SK-N-SH (cell line): ENCODE data around the gene SLC1A2. TPM values are rescaled to one million over a fixed set of nuclear protein-coding genes. Genes with fewer than 3 reads are reported as not detected.

Source experiments
- CTCF ChIA-PET: fragments of 300-600, 350-600 bp; formaldehyde crosslinking; extraction: SDS; loops from one replicate; lab custom pipeline; 2021; lab: Yijun Ruan, JAX
- POLR2A ChIA-PET: fragments of 350-600 bp; sonication (Branson Sonifier 250); formaldehyde crosslinking; extraction: SDS; loops from one replicate; lab custom pipeline; 2020; ENCODE audit warnings: antibody characterized with exemption, inconsistent platforms; lab: Yijun Ruan, JAX
- DNase-seq: peaks from one replicate; pipeline ENCODE4 v3.0.0; 2012
- H2AFZ ChIP-seq: fragments of 200-600 bp; sonication (generic); 2 replicates; pipeline ENCODE4 v1.8.1; 2016; ENCODE audit warnings: antibody characterized with exemption, mild to moderate bottlenecking, low read depth
- H3F3A ChIP-seq: fragments of 200-600 bp; sonication (generic); replicated peaks from 2 replicates; pipeline ENCODE3; 2016; ENCODE audit warnings: antibody characterized with exemption, mild to moderate bottlenecking; ENCODE audit not compliant: insufficient read depth
- H3K27ac ChIP-seq, 2 experiments: fragments of 200-500 bp in 1 of 2; fragments of 200-600 bp in 1 of 2; sonication (Bioruptor generic) in 1 of 2; sonication (generic), shearing (Covaris generic) in 1 of 2; 2 replicates each; pipeline versions ENCODE4 v1.5.1 to v1.6.1; 2014 to 2016; ENCODE audit warnings: low read depth in 2 of 2, inconsistent platforms in 1 of 2, low read length in 1 of 2, mild to moderate bottlenecking in 1 of 2, mixed read lengths in 1 of 2
- H3K27me3 ChIP-seq: fragments of 200-600 bp; sonication (generic), shearing (Covaris generic); 2 replicates; pipeline ENCODE4 v1.6.1; 2016; ENCODE audit warnings: mixed run types; ENCODE audit not compliant: insufficient read depth
- H3K36me3 ChIP-seq, 2 experiments: fragments of 200-500 bp in 1 of 2; fragments of 200-600 bp in 1 of 2; sonication (Bioruptor generic) in 1 of 2; sonication (generic) in 1 of 2; replicated peaks in 1 of 2; 2 replicates each; pipeline versions ENCODE3 to v1.5.1; 2014 to 2016; ENCODE audit warnings: low read length in 1 of 2, mild to moderate bottlenecking in 1 of 2; ENCODE audit not compliant: insufficient read depth in 2 of 2, control insufficient read depth in 1 of 2
- H3K4me1 ChIP-seq, 2 experiments: fragments of 200-500 bp in 1 of 2; fragments of 200-600 bp in 1 of 2; sonication (Bioruptor generic) in 1 of 2; sonication (generic), shearing (Covaris generic) in 1 of 2; 2 replicates each; pipeline versions ENCODE4 v1.5.1 to v1.6.1; 2014 to 2016; ENCODE audit warnings: low read depth in 1 of 2, low read length in 1 of 2, mixed run types in 1 of 2; ENCODE audit not compliant: insufficient read depth in 2 of 2, control insufficient read depth in 1 of 2
- H3K4me2 ChIP-seq: fragments of 200-600 bp; sonication (generic), shearing (Covaris generic); 2 replicates; pipeline ENCODE4 v1.6.1; 2017; ENCODE audit warnings: mixed run types
- H3K4me3 ChIP-seq, 2 experiments: fragments of 200-500 bp in 1 of 2; fragments of 200-600 bp in 1 of 2; sonication (Bioruptor generic) in 1 of 2; sonication (generic), shearing (Covaris generic) in 1 of 2; 2 replicates each; pipeline versions ENCODE4 v1.5.1 to v1.8.1; 2014 to 2016; ENCODE audit warnings: low read depth in 2 of 2, inconsistent platforms in 1 of 2, low read length in 1 of 2, mild to moderate bottlenecking in 1 of 2, mixed read lengths in 1 of 2, moderate library complexity in 1 of 2
- H3K79me2 ChIP-seq: fragments of 200-600 bp; sonication (generic); 2 replicates; pipeline ENCODE4 v1.8.1; 2017; ENCODE audit warnings: mild to moderate bottlenecking; ENCODE audit not compliant: insufficient read depth
- H3K9ac ChIP-seq: fragments of 200-600 bp; sonication (generic); 2 replicates; pipeline ENCODE4 v1.6.1; 2017; ENCODE audit warnings: mixed run types
- H3K9me2 ChIP-seq: fragments of 200-600 bp; sonication (generic); 2 replicates; pipeline ENCODE4 v1.6.1; 2017; ENCODE audit warnings: mixed run types
- H3K9me3 ChIP-seq: fragments of 200-600 bp; sonication (generic); 2 replicates; pipeline ENCODE4 v1.6.1; 2017; ENCODE audit warnings: mixed run types, mild to moderate bottlenecking, moderate library complexity
- H4K20me1 ChIP-seq: fragments of 200-600 bp; sonication (generic); 2 replicates; pipeline ENCODE4 v1.6.1; 2017; ENCODE audit warnings: mild to moderate bottlenecking, mixed run types; ENCODE audit not compliant: insufficient read depth
- CHD2 ChIP-seq: fragments of 150-350 bp; IDR thresholded peaks from 2 replicates; pipeline ENCODE4 v1.6.1; 2018; ENCODE audit warnings: low read length; ENCODE audit not compliant: partially characterized antibody
- ELF1 ChIP-seq: IDR thresholded peaks from 2 replicates; pipeline ENCODE4 v1.4.0; 2012
- EP300 ChIP-seq, 2 experiments: IDR thresholded peaks; 2 replicates each; pipeline versions ENCODE4 v1.4.0 to v1.6.1; 2012; ENCODE audit warnings: borderline replicate concordance in 1 of 2, low read depth in 1 of 2, low read length in 1 of 2
- FOXJ3 ChIP-seq: sonication (generic); formaldehyde crosslinking; IDR thresholded peaks from 2 replicates; pipeline ENCODE4 v1.5.1; 2020; ENCODE audit warnings: mild to moderate bottlenecking, missing genetic modification reagents
- FOXM1 ChIP-seq: IDR thresholded peaks from 2 replicates; pipeline ENCODE4 v1.4.0; 2012; ENCODE audit warnings: low read depth, mild to moderate bottlenecking
- GATA2 ChIP-seq: sonication (generic); formaldehyde crosslinking; IDR thresholded peaks from 2 replicates; pipeline ENCODE4 v1.5.0; 2020; ENCODE audit warnings: mild to moderate bottlenecking, missing genetic modification reagents
- NFIC ChIP-seq: IDR thresholded peaks from 2 replicates; pipeline ENCODE4 v1.4.0; 2012; ENCODE audit warnings: borderline replicate concordance
- NRF1 ChIP-seq: IDR thresholded peaks from 2 replicates; pipeline ENCODE4 v1.6.1; 2012; ENCODE audit warnings: low read depth, mild to moderate bottlenecking, low read length
- POLR2AphosphoS5 ChIP-seq: IDR thresholded peaks from 2 replicates; pipeline ENCODE4 v1.6.1; 2012; ENCODE audit warnings: low read depth, low read length
- RAD21 ChIP-seq: IDR thresholded peaks from 2 replicates; pipeline ENCODE4 v1.6.1; 2012; ENCODE audit warnings: mild to moderate bottlenecking, low read length
- TAF1 ChIP-seq: IDR thresholded peaks from 2 replicates; pipeline ENCODE4 v1.6.1; 2012; ENCODE audit warnings: low read depth, mild to moderate bottlenecking, low read length, moderate library complexity, borderline replicate concordance
- TCF12 ChIP-seq: IDR thresholded peaks from 2 replicates; pipeline ENCODE4 v1.4.0; 2012
- WGBS: methylation state at CpG from one replicate; pipeline ENCODE4 v1.1.6; 2017; ENCODE audit warnings: low lambda C conversion rate; 5-methylcytosine and 5-hydroxymethylcytosine counted together
- polyA plus RNA-seq, 3 experiments: library from polyadenylated mRNA; depleted of rRNA; stranded (reverse); fragments of >200 nt; gene quantifications; 2 replicates each; pipeline ENCODE4 v1.2.3, GENCODE V29; 2012
- TF ChIP-seq, protein P1 (sequence below): IDR thresholded peaks from 2 replicates; pipeline ENCODE4 v1.6.1; 2012; ENCODE audit warnings: mild to moderate bottlenecking, low read depth, low read length, moderate library complexity
- TF ChIP-seq, protein P2 (sequence below): IDR thresholded peaks from 2 replicates; pipeline ENCODE4 v1.4.0; 2012; ENCODE audit warnings: low read depth, borderline replicate concordance
- TF ChIP-seq, protein P3 (sequence below): fragments of 200-600 bp; sonication (generic); IDR thresholded peaks from 2 replicates; pipeline ENCODE4 v1.6.1; 2017; ENCODE audit warnings: antibody characterized with exemption, mild to moderate bottlenecking, moderate library complexity
- TF ChIP-seq, protein P4 (sequence below): IDR thresholded peaks from 2 replicates; pipeline ENCODE4 v1.4.0; 2012; ENCODE audit warnings: low read depth, borderline replicate concordance
- TF ChIP-seq, protein P5 (sequence below): IDR thresholded peaks from 2 replicates; pipeline ENCODE4; 2012
- TF ChIP-seq, protein P6 (sequence below): IDR thresholded peaks from 2 replicates; pipeline ENCODE4 v1.4.0; 2012; ENCODE audit warnings: low read depth

SLC1A2 gene
- polyA plus RNA-seq, 1 of the 3 experiments (the other 2 are of a cell fraction): under 0.01 TPM

DNA sequence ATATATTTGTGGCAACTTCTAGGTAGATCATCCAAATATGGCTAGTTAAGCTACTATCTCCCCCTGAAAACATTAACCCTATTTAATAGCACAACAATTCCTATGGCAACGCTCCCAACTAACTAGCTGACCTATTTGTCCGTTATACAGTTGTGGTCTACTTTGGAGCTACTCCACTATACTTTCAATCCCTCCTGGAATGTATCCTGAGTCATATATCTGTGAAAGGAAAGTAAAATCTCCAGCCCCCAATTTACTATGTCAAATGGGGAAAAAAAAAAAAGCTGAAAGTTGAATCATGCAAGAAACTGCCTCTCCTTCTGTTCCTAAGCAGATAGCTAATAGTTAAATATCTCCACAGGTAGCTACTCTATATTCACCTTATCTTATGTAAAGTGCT, 151.9 kb downstream of the SLC1A2 start (continued):
- TF ChIP-seq, protein P1, sequence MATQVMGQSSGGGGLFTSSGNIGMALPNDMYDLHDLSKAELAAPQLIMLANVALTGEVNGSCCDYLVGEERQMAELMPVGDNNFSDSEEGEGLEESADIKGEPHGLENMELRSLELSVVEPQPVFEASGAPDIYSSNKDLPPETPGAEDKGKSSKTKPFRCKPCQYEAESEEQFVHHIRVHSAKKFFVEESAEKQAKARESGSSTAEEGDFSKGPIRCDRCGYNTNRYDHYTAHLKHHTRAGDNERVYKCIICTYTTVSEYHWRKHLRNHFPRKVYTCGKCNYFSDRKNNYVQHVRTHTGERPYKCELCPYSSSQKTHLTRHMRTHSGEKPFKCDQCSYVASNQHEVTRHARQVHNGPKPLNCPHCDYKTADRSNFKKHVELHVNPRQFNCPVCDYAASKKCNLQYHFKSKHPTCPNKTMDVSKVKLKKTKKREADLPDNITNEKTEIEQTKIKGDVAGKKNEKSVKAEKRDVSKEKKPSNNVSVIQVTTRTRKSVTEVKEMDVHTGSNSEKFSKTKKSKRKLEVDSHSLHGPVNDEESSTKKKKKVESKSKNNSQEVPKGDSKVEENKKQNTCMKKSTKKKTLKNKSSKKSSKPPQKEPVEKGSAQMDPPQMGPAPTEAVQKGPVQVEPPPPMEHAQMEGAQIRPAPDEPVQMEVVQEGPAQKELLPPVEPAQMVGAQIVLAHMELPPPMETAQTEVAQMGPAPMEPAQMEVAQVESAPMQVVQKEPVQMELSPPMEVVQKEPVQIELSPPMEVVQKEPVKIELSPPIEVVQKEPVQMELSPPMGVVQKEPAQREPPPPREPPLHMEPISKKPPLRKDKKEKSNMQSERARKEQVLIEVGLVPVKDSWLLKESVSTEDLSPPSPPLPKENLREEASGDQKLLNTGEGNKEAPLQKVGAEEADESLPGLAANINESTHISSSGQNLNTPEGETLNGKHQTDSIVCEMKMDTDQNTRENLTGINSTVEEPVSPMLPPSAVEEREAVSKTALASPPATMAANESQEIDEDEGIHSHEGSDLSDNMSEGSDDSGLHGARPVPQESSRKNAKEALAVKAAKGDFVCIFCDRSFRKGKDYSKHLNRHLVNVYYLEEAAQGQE: no peak
- TF ChIP-seq, protein P2, sequence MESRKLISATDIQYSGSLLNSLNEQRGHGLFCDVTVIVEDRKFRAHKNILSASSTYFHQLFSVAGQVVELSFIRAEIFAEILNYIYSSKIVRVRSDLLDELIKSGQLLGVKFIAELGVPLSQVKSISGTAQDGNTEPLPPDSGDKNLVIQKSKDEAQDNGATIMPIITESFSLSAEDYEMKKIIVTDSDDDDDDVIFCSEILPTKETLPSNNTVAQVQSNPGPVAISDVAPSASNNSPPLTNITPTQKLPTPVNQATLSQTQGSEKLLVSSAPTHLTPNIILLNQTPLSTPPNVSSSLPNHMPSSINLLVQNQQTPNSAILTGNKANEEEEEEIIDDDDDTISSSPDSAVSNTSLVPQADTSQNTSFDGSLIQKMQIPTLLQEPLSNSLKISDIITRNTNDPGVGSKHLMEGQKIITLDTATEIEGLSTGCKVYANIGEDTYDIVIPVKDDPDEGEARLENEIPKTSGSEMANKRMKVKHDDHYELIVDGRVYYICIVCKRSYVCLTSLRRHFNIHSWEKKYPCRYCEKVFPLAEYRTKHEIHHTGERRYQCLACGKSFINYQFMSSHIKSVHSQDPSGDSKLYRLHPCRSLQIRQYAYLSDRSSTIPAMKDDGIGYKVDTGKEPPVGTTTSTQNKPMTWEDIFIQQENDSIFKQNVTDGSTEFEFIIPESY: no peak
- TF ChIP-seq GATA2 (CRISPR knock-in tag) (no peak), POLR2AphosphoS5 (peak; percentile 21; the same call in 1 of the 2 replicates), TCF12 (peak; percentile 66)

DNA sequence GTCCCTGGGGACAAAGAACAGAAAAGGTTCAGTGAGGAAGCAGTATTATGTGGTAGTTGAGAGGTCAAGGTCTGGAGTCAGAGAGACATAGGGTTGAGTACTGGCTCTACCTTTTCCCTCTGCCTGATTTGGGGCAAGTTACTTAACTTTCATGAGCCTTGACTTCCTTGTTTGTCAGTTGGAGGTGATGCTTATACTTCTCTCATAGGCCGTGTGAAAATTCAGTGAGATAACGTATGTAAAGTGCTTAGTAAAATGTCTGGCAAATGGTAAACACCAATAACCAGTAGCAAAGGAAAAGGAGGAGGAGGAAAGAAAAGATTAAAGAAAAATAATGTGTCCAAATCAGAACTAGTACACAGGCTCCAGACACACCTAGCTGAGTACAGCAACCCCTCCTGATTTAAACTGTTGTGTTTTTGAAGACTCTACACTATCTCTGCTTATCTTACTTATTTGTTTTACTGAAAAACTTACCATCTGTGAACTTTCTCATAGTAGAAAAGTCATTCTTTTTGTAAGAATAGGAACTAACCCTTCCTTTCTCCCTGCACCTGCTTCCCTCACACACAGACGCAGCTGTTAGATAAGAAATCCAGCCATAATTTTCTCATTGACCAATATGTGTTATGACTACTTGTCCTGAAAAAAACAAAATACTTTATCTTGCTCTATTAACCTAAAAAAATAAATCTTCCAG, 153.5 kb downstream of the SLC1A2 start:
- peaks cover 5% of the 10 kb centered on the region for H3F3A ChIP-seq
- H3K9me2 ChIP-seq: no peaks in the 10 kb centered on the region
- H3K27ac ChIP-seq: no peak overlapping the region
- H3K4me3 ChIP-seq: no peak overlapping the region
- no peak overlapping the region for H3K9ac ChIP-seq
- ChIA-PET CTCF (interaction anchor here (1.2 kb wide), 1 partner anchor 19 kb away, joined by 3 read pairs; no protein-coding TSS in a partner anchor), POLR2A (no interaction called here)
- DNase-seq: no peak
- H3K27me3 ChIP-seq: no peaks in the 10 kb centered on the region
- TF ChIP-seq, protein P3, sequence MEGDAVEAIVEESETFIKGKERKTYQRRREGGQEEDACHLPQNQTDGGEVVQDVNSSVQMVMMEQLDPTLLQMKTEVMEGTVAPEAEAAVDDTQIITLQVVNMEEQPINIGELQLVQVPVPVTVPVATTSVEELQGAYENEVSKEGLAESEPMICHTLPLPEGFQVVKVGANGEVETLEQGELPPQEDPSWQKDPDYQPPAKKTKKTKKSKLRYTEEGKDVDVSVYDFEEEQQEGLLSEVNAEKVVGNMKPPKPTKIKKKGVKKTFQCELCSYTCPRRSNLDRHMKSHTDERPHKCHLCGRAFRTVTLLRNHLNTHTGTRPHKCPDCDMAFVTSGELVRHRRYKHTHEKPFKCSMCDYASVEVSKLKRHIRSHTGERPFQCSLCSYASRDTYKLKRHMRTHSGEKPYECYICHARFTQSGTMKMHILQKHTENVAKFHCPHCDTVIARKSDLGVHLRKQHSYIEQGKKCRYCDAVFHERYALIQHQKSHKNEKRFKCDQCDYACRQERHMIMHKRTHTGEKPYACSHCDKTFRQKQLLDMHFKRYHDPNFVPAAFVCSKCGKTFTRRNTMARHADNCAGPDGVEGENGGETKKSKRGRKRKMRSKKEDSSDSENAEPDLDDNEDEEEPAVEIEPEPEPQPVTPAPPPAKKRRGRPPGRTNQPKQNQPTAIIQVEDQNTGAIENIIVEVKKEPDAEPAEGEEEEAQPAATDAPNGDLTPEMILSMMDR: no peak
- TF ChIP-seq, protein P4, sequence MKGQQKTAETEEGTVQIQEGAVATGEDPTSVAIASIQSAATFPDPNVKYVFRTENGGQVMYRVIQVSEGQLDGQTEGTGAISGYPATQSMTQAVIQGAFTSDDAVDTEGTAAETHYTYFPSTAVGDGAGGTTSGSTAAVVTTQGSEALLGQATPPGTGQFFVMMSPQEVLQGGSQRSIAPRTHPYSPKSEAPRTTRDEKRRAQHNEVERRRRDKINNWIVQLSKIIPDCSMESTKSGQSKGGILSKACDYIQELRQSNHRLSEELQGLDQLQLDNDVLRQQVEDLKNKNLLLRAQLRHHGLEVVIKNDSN: no peak
- no peak for TF ChIP-seq ELF1
- TF ChIP-seq NFIC: no peak
- TF ChIP-seq, protein P5, sequence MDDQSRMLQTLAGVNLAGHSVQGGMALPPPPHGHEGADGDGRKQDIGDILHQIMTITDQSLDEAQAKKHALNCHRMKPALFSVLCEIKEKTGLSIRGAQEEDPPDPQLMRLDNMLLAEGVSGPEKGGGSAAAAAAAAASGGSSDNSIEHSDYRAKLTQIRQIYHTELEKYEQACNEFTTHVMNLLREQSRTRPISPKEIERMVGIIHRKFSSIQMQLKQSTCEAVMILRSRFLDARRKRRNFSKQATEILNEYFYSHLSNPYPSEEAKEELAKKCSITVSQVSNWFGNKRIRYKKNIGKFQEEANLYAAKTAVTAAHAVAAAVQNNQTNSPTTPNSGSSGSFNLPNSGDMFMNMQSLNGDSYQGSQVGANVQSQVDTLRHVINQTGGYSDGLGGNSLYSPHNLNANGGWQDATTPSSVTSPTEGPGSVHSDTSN: no peak
- TF ChIP-seq FOXM1: no peak
- TF ChIP-seq, protein P2: no peak
- no peak for TF ChIP-seq RAD21
- TF ChIP-seq NRF1: no peak
- TF ChIP-seq, protein P6, sequence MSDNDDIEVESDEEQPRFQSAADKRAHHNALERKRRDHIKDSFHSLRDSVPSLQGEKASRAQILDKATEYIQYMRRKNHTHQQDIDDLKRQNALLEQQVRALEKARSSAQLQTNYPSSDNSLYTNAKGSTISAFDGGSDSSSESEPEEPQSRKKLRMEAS: no peak
- TF ChIP-seq CHD2: no peak
- TF ChIP-seq FOXJ3 (CRISPR knock-in tag): no peak
- TF ChIP-seq TAF1: no peak
- no peak for TF ChIP-seq EP300 (IDR thresholded peaks at IDR 0.05; ENCODE audit: borderline replicate concordance in 1 of 2, low read depth in 1 of 2, low read length in 1 of 2)
- WGBS: 95% methylated on average over 3 of the region's 3 CpGs
- H3K4me2 ChIP-seq: no peak overlapping the region
- no peak overlapping the region for H2AFZ ChIP-seq
- no peaks in the 10 kb centered on the region for H3K79me2 ChIP-seq
- H3K36me3 ChIP-seq: no peaks in the 10 kb centered on the region
- no peaks in the 10 kb centered on the region for H3K9me3 ChIP-seq
- peaks cover 0 to 7% of the 10 kb centered on the region in 2 experiments; a peak in 1 of 4 replicates for H3K4me1 ChIP-seq
- no peaks in the 10 kb centered on the region for H4K20me1 ChIP-seq
